ENCODE measurements around the gene KLLN.

GRCh38 chr10:87895430-87895829, 32.1 kb upstream of the KLLN start:
- TF ChIP-seq ZFP90 (CRISPR knock-in tag; IDR thresholded peaks at IDR 0.05; ENCODE audit: borderline replicate concordance) (no peak), ZNF792 (CRISPR knock-in tag; IDR thresholded peaks at IDR 0.05) (no peak), CTCF (CRISPR knock-in tag; IDR thresholded peaks at IDR 0.05) (no peak), SIN3A (IDR thresholded peaks at IDR 0.05; ENCODE audit: borderline replicate concordance, low read depth, low read length) (no peak), RXRA (CRISPR knock-in tag; IDR thresholded peaks at IDR 0.05) (no peak), NCOA5 (CRISPR knock-in tag; IDR thresholded peaks at IDR 0.05) (no peak), HNRNPL (IDR thresholded peaks at IDR 0.05; ENCODE audit: low read depth, low read length) (no peak), ZFAT (CRISPR knock-in tag; conservative IDR thresholded peaks at IDR 0.05) (no peak), KDM1A (CRISPR knock-in tag; IDR thresholded peaks at IDR 0.05) (no peak), REST (IDR thresholded peaks at IDR 0.05; ENCODE audit: borderline replicate concordance in 1 of 2, low read depth in 1 of 2, low read length in 2 of 2) (no peak), E2F1 (CRISPR knock-in tag; IDR thresholded peaks at IDR 0.05) (no peak)

All from HepG2 (cell line).